GM10847 (cell line): ENCODE data around the gene ACKR3.

Source experiments
- POLR2A ChIP-seq: IDR thresholded peaks from 2 replicates; pipeline ENCODE4 v1.6.1; 2011; ENCODE audit not compliant: insufficient read length; ENCODE audit errors: extremely low read depth

The ACKR3 gene

DNA sequence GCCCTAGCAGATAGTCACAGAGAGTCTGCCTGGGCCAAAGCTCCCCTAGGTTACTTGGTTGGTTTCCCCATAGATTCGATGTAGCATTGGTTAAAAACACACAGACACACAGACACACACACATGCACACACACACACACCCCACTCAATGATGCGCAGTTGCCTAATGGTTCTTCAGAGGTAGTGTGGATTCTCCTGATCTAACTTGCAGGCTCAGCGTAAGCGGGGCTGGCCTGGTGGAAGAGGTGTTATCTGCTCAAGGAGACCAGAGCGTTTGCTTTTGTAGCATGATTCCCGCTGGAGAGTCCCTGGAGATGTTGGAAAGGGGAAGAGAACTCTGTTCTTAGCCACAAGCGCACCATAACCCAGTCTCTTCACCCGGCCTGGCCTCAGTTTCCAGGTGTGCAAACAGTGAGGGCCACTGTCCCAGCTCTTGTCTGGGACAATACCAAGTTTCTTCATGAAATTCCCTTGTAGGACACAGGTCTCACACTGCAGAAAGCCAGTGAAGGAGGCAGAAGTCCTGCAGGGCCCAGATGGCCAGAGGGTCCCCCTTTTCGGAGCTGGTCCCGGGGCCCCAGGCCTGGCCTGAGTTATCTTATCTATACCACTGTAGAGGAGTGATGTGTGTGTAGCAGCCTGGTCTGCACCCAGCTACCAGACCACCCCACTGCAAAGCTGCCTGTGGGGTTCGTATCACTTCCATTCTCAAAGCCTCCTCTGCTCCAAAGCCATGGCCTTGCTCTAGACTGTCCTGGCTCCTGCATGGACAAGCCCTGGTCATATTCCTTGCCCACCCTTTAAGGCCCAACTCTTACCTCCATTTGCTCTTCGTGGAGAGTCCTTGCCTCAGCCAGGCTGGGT, 3.7 kb downstream of the ACKR3 start:
- TF ChIP-seq POLR2A: no peak

- TF ChIP-seq POLR2A: no peak
Observed at GRCh38 chr2:236574000-236574399, 4.4 kb downstream of the ACKR3 start.

DNA sequence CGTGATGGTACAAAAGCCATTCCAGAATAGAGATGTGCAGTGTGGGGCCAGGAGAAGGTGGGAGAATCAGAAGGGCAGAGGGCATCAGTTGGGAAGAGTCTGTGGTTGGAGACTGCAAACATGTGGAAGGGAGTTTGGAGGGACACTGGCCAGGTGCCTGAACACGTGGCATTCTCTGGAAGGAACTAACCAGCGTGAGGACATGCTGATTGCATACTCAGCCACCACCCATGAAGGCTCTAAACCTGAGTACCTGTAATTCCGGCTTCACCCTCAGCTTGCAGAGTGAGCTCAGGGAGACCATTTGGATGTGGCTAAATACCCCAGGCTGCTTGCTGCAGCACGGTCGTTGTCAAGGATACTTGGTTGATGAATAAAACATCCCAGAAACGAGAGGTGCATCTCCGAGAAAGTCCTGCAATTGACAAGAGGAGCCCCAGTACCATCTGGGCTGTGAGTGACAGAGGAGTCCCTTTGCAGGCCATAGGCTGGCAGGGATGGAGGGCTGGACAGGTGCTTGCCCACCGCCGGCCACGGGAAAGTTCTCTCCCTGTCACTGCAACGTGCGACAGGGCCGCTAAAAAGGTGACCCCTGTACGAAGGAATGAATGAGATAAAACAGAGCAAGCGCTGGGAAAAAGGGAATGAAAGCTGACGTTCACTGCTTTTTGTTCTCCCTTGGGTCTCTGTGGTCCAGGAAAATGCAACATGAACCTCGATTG, 5.0 kb downstream of the ACKR3 start:
- TF ChIP-seq POLR2A: no peak

DNA sequence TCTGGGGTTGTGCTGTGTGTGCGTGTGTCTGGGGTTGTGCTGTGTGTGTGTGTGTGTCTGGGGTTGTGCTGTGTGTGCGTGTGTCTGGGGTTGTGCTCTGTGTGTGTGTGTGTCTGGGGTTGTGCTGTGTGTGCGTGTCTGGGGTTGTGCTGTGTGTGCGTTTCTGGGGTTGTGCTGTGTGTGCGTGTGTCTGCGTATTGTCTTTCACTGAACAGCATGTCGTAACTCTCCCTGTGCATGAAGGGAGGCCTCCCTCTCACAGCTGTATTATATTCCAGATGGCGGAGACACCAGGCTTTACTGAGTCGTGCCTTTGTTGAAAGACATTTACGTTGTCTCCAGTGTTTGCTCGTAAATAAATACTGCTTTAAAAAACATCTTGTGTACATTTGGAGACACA, 5.9 kb downstream of the ACKR3 start:
- no peak for TF ChIP-seq POLR2A

GRCh38 chr2:236576087-236576486, 6.5 kb downstream of the ACKR3 start:
- no peak for TF ChIP-seq POLR2A

GRCh38 chr2:236576953-236577352, 7.3 kb downstream of the ACKR3 start:
- TF ChIP-seq POLR2A: no peak

DNA sequence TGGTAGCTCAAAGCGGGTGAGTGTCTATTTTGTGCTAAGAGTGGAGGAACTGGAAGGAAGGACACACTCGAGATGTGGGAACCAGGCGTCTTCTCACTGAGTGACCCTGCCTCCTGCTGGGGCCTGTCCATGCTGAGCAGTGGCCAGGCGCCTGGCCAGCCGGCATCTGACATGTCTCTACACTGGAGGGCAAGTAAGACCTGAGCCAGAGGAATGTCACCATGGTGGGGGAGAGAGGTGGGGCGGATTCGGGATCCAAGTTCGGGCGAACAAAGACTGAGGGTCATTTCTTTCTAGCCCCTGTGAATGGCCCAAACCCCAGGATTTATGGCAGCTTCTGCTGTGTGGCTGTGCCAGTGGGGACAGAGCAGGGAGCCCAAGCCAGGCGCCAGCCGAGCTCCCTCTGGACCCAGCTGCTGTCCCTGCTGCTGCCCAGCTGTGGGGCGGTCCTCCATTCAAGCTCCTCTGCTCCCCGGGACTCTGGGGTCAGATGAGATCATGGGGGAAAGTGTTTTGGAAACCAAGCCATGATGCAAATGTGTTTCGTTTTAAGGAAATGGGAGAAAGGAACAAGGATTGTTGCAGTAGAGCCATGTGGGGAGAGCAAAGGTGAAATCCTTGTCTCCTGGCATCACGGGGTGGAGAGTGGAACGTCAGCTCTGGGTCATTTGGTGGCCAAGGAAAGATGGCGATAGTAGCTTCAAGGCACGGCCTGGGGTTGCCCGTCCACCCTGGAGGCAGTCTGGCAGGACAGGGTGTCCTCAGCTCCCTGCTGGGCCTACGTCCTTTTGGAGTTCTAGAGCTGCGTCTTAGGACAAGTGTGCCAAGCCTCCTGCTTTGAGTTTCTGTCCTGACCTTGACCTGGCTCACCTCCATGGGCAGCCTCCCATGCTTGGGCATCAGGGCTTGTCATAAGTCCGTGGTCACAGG, 8.1 kb downstream of the ACKR3 start:
- TF ChIP-seq POLR2A: no peak

- TF ChIP-seq POLR2A: no peak
Observed at GRCh38 chr2:236578411-236578846, 8.8 kb downstream of the ACKR3 start.

GRCh38 chr2:236579048-236579745, 9.6 kb downstream of the ACKR3 start:
- TF ChIP-seq POLR2A: no peak

DNA sequence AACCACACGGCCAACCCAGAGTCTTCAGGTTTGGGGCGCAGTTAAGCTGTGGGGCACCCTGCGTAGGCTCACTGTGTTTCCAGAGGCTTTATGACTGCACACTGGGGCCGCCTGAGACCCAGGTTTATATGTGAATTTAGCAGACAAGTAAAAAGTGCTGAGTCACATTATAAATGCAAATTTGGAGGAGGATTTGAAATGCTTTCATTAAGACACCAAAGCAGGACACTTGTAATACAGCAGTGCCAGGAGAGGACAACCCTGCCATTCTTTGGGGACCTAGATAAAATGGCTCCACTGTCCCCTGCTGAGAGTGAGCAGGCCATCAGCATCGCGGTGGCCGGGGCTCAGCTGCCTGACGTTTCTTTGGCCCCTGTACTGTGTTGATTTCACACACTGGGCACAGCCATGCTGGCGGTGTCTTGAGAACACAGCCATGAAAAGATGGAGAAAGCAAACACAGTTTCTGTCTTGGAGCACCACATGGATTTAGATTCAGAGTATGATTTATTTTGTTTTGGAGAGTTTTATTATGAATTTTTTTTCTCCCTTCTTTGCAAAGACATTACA, 10.2 kb downstream of the ACKR3 start:
- no peak for TF ChIP-seq POLR2A

GRCh38 chr2:236580746-236581355, 11.2 kb downstream of the ACKR3 start:
- no peak for TF ChIP-seq POLR2A

GRCh38 chr2:236581546-236581945, 11.9 kb downstream of the ACKR3 start:
- no peak for TF ChIP-seq POLR2A

DNA sequence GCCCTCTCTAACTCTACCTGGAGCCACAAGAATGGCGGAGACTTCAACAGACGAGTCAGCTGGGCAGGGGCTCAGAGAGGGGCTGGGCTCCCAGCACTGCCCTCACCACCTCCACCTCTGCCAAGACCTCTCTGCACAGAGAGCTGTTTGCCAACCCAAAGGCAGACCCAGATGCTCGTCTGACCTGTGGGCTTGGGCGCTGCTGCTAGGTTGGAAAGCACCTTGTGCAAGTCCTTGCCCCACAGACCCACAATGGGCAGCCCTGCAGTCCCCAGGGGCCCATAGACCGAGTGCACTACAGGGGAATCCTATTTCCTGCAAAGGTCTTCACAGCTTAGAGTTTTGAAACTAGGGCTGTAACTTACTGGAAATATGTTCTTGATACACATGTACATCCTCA, 13.3 kb downstream of the ACKR3 start:
- TF ChIP-seq POLR2A: no peak

- no peak for TF ChIP-seq POLR2A
Observed at GRCh38 chr2:236583621-236584203, 14.1 kb downstream of the ACKR3 start.
